Spleen (tissue), 7 donors: Measurements from ENCODE around the gene WWP2.

Experiments used
- POLR2A ChIP-seq, 3 donors: fragments of 450-650 bp; IDR thresholded peaks; one replicate each; pipeline ENCODE4 v1.5.1; 2017; ENCODE audit warnings: antibody characterized with exemption in 3 of 3, mild to moderate bottlenecking in 1 of 3
- TF ChIP-seq, protein P1 (sequence below), 11 experiments: fragments of 200-600 bp in 7 of 11; fragments of 450-650 bp in 4 of 11; sonication (generic) in 4 of 11; IDR thresholded peaks in 8 of 11; conservative IDR thresholded peaks in 3 of 11; 1 replicate in 7 of 11; 2 replicates in 4 of 11; pipeline versions ENCODE4 v1.4.0 to v1.8.0; 2016 to 2021; ENCODE audit warnings: antibody characterized with exemption in 11 of 11, inconsistent platforms in 4 of 11, mild to moderate bottlenecking in 1 of 11
- donor health status: DM: no; HTN: no; CAD: no; lungs with moderate emphysema.
- donor health status: DM: no; HTN: no; CAD: no.
- donor health status: DM: no; HTN: no; CAD: no.

DNA sequence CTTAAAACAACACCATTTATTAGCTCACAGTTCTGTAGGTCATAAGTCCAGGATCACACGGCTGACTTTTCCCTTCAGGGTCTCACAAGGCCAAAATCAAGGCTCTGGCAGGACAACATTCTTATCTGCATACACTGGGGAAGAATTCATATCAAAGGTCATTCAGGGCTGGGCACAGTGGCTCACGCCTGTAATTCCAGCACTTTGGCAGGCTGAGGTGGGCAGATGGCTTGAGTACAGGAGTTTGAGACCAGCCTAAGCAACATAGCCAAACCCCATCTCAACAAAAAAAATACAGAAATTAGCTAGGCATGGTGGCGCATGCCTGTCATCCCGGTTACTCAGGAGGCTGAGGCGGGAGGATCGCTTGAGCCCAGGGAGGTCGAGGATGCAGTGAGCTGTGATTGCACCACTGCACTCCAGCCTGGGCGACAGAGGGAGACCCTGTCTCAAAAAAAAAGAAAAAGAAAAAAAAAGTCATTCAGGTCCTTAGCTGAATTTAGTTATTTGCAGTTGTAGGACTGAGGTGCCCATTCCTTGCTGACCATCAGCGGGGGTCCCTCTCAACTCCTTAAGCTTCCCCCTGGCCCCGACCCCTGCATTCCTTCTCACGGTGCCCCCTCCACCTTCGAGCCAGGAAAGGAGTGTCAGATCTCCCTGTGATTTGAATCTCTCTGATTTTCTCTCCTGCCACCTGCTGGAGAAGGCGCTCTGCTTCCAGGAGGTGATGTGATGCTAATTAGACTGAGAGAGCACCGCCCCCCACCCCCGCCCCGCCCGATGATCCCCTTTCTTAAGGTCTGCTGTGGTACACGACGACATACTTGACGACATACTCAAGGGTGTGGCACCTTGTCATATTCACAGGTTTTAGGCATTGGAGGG, 97.2 kb downstream of the WWP2 start:
- TF ChIP-seq, protein P1, sequence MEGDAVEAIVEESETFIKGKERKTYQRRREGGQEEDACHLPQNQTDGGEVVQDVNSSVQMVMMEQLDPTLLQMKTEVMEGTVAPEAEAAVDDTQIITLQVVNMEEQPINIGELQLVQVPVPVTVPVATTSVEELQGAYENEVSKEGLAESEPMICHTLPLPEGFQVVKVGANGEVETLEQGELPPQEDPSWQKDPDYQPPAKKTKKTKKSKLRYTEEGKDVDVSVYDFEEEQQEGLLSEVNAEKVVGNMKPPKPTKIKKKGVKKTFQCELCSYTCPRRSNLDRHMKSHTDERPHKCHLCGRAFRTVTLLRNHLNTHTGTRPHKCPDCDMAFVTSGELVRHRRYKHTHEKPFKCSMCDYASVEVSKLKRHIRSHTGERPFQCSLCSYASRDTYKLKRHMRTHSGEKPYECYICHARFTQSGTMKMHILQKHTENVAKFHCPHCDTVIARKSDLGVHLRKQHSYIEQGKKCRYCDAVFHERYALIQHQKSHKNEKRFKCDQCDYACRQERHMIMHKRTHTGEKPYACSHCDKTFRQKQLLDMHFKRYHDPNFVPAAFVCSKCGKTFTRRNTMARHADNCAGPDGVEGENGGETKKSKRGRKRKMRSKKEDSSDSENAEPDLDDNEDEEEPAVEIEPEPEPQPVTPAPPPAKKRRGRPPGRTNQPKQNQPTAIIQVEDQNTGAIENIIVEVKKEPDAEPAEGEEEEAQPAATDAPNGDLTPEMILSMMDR (IDR thresholded peaks at IDR 0.05 in 8 of 11, conservative IDR thresholded peaks at IDR 0.05 in 3 of 11): peak in 3 of 11 experiments; percentile 11 to 17 (median 12)
- no peak for TF ChIP-seq POLR2A (IDR thresholded peaks at IDR 0.05)
